COLO668 (cell line): ENCODE data around the gene SCAMP3.

Experiments used
- DNase-seq: peaks from one replicate; lab custom pipeline; 2025; ENCODE audit not compliant: unreplicated experiment; lab: John Stamatoyannopoulos, UW

SCAMP3 gene

GRCh38 chr1:155285631-155286044, 23.5 kb upstream of the SCAMP3 start:
- no peak for DNase-seq

- DNase-seq: no peak
Measured at GRCh38 chr1:155285063-155285462, 22.9 kb upstream of the SCAMP3 start.

- DNase-seq: no peak
Measured at GRCh38 chr1:155284476-155284875, 22.3 kb upstream of the SCAMP3 start.

- DNase-seq: no peak
Measured at GRCh38 chr1:155282488-155283091, 20.4 kb upstream of the SCAMP3 start.

- no peak for DNase-seq
Measured at GRCh38 chr1:155279268-155279667, 17.1 kb upstream of the SCAMP3 start.

- no peak for DNase-seq
Measured at GRCh38 chr1:155278689-155279160, 16.6 kb upstream of the SCAMP3 start.

- peak; percentile 69 for DNase-seq
Measured at GRCh38 chr1:155277902-155278688, 15.9 kb upstream of the SCAMP3 start.

GRCh38 chr1:155277070-155277901, 15.1 kb upstream of the SCAMP3 start, which contains the start of gene HCN3:
Gene HCN3, plus strand, starts transcription at chr1:155277463. Its CDS starts 128 bp downstream, at chr1:155277591.
- peak; percentile 99 for DNase-seq

DNA sequence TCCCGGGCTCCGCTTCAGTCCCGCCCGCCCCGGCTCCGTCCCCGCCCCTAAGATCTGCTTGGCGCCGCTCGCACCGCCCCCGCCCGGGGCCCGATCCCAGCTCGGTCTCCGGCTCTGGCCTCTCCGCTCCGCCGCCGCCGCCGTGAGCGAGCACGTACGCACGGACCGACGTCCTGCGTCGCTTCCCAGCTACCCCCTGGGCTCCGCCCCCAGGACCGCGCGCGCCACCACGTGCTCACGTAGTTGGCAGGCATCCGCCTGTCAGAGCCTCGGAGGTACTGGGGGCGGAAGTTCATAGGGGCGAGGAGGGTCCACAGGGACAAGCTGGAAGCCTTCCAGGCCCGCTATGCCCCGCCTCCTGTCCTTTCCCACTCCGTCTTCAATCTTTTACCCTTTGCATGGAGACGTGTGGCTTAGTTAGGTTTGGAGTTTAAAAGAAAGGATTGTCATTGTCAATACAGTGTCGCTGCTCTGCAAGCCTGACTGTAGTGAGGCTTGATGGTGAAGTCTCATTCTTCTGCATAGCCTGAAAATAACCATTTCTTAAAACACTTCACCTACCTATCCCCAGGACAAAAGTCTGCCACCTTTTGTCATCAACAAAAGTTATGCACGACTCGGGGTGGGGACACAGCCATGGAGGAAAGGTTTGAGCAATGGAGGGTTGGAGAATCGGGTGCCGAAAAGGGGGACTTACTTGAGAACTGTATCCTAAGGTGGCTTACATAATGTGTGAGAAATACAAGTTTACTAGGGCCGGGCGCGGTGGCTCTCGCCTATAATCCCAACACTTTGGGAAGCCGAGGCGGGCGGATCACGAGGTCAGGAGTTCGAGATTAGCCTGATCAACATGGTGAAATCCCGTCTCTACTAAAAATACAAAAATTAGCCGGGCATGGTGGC, 11.4 kb upstream of the SCAMP3 start, which contains the start of gene CLK2:
CLK2 (minus strand) TSS at position 162 of the 903 bp plus-strand sequence. CDS start 2,527 bp downstream, outside the sequence.
- peak; percentile 99 for DNase-seq

GRCh38 chr1:155272466-155273342, 10.5 kb upstream of the SCAMP3 start:
- DNase-seq: peak; percentile 91

DNA sequence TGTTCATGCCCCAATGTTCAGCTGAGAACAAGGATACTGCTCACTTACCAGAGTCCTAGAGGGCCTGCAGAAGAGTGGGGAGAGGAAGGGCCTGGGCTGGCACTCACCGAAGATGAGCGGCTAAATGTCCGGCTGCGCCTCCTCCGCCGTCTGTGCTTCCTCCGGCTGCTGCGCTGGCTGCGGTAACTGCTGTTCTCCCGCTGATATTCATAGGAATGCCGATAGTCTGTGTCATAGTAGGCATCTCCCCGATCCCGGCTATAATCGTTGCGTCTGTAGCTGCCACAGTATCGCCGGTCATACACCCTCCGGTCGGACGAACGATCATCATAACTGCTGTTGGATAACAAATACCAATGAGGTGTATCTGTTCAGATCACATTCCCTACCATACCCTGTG, 7.2 kb upstream of the SCAMP3 start:
- no peak for DNase-seq

DNA sequence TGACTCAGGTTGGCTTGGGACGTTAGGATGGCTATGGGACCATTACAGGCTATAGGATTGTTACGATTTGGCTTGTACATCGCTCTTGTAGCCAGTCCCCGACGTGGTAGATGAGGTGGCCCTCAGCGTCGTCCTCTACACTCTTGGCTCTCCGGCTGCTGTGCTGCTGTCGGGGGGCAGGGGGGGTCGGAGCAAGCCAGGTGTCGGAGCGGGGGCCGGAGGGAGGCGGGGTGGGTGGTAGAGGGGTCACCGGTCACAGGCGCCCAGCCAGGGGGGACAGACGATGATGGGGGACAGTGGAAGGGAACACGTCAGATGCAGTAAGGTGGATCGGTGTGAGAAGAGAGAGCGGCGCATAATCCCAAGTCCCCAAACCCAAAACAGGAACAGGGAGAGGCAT, 6.5 kb upstream of the SCAMP3 start:
- DNase-seq: no peak

DNA sequence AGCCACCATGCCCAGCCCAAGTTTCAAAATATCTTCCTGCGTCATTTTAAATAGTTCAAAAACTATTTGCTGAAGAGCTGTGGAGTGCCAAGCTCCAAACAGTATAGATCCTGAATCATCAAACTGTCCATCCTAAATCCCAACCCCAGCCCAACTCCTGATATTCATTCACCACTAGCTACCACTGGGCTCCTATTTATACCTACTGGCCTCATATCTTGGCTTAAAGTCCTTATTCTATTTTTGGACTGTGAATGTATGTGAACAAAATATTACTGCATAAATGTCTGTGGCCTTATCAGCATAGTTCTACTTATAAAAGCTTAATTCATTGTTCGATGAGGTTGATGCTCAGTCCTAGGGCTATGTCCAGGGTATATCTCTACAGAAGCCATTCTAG, 5.2 kb upstream of the SCAMP3 start:
- DNase-seq: no peak

DNA sequence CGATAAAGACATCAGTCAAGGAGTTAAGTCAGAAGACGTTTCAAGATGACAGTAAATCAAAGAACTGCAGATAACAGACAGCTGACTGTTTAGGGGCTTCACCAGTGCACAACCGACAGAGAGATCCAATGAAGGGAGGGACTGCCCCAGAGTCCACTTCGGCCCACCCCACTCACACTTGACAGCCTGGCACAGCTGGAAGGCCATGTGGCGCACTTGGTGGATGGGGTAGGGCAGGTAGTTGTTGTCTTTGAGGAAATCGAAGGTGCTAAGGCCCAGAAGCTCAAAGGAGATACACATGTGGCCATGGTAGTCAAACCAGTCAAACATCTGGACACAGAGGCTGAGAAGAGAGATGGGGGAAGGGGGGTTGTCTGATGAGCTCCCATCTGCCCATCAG, 4.4 kb upstream of the SCAMP3 start:
- no peak for DNase-seq

GRCh38 chr1:155263067-155263466, 907 bp upstream of the SCAMP3 start:
- DNase-seq: no peak

GRCh38 chr1:155261493-155261851, 688 bp downstream of the SCAMP3 start:
- peak; percentile 72 for DNase-seq

DNA sequence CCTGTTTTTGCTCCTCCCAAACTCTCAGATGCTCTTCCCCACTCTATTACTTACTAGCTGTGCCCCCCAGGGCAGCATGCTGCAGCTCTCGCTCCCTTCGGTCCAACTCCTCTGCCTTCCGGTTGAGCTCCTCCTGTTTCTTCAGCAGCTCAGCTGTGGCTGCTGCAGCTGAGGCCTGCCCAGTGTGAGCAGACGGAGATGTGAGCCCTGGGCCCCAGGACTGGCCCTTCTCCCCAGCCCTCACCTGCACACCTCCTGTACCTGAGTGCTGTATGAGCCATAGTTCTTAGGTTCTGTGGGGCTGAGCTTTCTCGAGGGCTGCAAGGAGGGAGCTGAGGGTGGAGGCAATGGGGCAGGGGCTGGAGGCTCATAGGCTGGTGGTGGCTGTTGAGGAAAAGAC, 1.9 kb downstream of the SCAMP3 start:
- no peak for DNase-seq

GRCh38 chr1:155256058-155256852, 5.9 kb downstream of the SCAMP3 start:
- no peak for DNase-seq
